HG03108 (cell line): ENCODE data around the gene IFT27.

ENCODE experiments used
- ATAC-seq: cut with Tn5 transposase; IDR thresholded peaks from one replicate; pipeline ENCODE4 v1.9.1; 2021; ENCODE audit warnings: moderate library complexity; ENCODE audit not compliant: unreplicated experiment

IFT27 gene

GRCh38 chr22:36727927-36728488 lies 47.9 kb downstream of the IFT27 start:
- ATAC-seq: no peak

GRCh38 chr22:36727110-36727509 lies 48.8 kb downstream of the IFT27 start:
- no peak for ATAC-seq

GRCh38 chr22:36726007-36726380 lies 49.9 kb downstream of the IFT27 start:
- no peak for ATAC-seq

- no peak for ATAC-seq
Observed at GRCh38 chr22:36725366-36726006, 50.4 kb downstream of the IFT27 start.

GRCh38 chr22:36724836-36725235 lies 51.1 kb downstream of the IFT27 start:
- ATAC-seq: no peak

GRCh38 chr22:36722055-36722454 lies 53.9 kb downstream of the IFT27 start:
- no peak for ATAC-seq

- no peak for ATAC-seq
Observed at GRCh38 chr22:36715647-36716046, 60.3 kb downstream of the IFT27 start.

GRCh38 chr22:36714110-36714509 lies 61.8 kb downstream of the IFT27 start:
- ATAC-seq: no peak

- ATAC-seq: no peak
Observed at GRCh38 chr22:36713436-36713835, 62.5 kb downstream of the IFT27 start.
